ENCODE measurements around the gene UBE2J2.

Gene UBE2J2

DNA sequence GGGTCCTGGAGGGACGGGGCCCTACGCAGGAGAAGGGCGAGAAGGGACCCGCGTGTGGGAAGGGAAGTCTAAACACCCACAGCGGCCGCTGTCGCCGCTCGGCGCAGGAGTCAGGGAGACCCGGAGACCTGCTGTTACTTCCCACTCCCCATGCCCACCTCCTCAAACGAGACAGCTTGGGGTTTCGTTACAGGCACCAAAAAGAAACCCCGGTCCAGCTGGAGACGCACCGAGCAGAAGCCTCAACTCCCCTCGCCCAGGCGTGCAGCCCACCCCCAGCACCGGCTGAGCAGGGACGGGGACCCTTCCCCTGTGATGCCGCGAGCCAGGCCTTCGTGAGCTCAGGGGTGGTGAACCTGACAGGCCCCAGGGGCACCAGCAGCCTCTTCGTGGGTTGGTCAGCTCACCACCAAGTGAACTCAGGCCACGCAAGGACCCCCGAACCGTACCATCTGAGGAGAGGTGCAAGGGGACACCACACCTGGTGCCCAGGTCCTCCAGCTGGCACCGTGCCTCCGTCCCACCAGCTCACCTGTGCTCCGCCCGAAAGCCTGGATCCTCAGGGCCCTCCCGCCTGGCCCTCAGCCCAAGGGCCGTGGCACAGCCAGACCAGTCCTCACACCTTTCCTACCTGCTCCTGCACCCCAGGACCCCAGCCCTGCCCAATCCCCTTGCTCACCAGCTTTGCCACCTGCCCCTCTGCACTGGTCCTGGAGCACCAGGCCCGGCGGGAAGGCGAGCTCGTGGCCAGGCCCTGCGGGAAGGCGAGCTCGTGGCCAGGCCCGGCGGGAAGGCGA is 46.9 kb downstream of the UBE2J2 start:
- no peak for DNase-seq (ENCODE audit: low read depth)

DNA sequence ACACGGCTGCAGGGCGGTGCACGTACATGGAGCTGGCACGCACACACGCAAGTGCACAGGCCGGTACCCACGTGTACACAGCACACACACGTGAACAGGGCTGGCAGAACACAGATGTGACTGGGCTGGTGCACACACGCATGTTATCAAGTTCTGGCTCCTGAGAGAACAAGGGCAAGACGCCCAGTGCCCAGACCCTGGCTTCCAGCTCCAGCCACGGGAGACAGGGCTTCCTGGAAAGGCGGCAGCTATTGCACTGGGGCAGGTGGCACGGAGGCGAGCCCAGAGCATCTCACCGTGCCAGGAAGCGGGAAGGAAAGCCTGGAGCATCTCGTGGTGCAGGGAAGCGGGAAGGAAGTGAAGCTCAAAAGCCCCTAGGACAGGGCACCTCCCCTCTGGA is 47.7 kb downstream of the UBE2J2 start:
- DNase-seq (ENCODE audit: low read depth) = no peak

DNA sequence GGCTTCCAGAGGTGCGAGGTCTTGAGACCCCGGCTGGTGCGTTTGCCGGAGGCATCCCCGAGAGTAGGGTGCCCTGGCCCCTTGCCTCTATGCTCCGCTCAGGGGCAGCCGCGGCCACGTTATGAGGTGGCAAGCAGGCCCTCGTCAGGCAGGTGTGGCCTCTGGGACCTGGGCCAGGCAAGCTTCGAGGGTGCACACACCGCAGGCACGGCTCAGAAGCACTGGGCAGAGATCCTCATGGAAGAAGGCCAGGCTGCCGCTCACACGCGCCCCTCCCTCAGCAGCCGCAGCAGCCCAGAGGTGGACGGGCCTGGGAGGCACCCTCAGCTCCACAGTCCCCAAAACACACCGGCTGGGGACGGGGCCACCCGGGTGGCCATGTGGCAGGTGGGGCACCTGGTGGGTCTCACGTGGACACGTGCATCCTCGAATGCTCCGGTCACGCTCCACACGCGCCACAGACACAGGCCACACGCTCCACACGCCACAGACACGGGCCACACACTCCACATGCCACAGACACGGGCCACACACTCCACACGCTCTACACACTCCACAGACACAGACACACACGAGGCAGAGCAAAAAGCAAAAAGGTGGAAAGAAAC is 48.3 kb downstream of the UBE2J2 start:
- no peak for DNase-seq (ENCODE audit: low read depth)

DNA sequence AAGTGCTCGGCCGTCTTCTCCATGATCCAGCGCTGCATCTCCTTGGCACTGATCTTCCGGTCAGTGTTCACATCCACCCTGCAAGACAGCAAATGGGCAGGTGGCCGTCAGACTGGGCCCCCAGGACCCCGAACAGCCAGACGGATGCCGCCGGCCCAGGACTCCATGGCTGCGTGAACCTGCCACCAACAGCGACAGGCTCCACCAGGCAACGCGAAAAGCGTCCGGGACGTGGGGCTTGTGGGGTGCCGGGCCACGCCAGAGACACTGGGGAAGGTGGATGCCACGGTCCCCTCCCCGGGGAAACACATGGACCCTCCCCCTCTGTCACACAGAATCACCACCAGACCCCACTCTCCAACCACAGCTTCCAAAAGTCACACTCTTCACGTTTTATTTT is 49.8 kb downstream of the UBE2J2 start:
- no peak for DNase-seq (ENCODE audit: low read depth)

DNA sequence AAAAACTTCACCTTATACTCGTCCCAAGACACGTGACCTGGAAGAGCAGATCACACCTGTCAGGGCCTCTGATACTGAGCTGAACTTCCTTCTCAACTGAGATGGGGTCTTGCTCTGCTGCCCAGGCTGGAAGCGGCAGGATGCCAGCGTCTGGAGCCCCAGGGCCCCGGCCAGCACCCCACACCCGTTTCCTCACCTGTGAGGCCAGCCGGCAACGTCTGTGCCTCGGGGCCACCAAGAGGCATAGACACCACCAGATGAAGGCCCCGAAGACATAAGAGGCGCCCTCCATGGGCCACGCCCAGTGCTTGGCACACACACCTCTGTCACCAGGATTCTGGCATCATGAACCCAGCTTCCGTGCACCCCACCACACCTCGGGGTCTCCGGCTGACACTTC is 50.3 kb downstream of the UBE2J2 start:
- no peak for DNase-seq (ENCODE audit: low read depth)

DNA sequence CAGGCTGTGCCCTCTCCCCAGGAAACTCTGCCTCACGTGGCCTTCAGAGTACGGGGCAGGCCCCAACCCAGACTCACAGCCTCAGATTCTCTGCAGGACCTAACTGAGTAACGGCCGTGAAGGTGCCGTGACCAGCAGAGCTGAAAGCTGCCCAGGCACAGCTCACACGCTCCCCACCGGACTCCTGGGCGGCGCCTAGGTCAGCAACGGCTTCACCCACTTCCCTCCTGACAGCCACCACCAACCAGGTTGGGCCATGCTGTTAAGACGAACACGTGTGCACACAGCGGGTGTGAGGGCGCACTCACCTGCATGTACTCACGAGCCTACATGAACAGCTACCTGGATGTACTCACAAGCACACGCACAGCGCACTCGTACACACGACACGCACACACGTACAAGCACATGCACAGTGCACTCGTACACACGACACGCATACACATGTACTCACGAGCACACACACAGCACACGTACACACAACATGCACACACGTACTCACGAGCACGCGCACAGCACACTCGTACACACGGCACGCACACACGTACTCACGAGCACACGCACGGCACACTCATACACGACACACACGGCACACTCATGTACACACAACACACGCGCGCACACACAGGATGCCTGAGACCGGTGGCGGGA is 51.0 kb downstream of the UBE2J2 start:
- DNase-seq (ENCODE audit: low read depth) = no peak

DNA sequence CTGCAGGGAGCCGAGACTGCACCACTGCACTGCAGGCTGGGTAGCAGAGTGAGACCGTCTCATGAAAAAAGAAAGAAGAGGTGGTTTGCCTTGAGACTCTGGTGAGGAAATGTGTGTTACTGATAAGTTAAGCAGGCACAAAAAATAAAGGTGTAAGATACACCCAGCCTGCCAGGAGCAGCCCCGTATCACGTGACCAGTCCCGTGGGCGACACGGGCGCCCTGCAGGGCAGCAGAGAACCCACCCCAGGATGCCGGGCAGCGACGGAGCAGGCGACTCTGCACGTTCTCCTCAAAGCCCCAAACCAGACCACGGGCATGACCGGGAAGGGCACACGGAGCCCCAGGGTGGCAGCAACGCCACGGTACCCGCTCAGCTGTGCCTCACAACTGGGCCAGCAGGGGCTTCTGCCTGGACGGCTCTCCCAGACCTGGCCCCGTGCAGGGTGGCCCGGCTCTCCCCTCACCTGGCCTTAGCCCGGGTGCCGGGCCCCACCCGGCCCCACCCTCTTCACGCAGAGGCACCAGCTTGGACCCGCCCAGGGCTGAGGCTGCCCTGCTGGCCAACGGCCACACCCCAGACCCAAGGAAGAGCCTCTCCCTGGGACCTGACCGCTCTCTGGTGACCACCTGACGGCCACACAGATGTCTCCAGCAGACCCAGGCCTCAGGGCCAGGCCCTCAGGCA is 51.6 kb downstream of the UBE2J2 start:
- DNase-seq (ENCODE audit: low read depth) = no peak

DNA sequence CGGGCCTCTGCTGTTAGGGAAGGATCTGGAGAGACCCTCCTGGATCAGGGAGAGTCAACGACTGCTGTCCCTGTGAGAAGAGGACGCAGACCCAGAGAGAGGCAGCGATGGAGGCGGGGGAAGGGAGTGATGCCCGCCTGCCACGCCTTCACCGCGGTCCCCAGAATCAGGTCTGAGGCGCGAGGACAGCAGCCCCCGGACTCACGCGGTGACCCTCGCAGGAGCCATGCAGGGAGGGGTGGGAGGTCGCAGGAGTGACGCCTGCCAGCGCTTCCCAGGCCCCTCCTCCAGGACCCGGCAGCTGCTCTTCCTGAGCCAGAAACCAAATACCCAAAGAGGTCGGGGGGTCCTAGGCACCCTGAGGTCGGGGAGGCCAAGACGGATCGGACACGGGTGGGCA is 53.5 kb downstream of the UBE2J2 start:
- DNase-seq (ENCODE audit: low read depth) = no peak

DNA sequence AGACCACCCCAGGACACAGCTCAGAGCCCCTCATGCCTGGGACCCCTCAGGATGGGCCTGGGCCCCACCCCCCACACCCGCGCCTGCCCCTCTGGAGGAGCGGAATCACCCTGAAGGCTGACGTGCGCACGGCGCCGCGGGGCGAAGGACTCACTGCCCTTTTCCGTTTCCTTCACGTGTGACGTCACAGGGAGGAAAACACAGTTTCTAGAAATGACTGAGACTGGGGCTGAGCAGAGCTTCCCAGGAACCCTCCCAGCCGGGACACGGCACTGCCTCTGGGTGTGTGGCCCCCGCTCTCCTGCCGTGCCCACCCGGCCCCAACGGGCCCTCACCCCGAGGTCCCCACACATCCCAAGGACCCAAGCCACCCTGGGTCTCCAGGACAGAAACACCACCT is 54.3 kb downstream of the UBE2J2 start:
- DNase-seq (ENCODE audit: low read depth) = no peak

DNA sequence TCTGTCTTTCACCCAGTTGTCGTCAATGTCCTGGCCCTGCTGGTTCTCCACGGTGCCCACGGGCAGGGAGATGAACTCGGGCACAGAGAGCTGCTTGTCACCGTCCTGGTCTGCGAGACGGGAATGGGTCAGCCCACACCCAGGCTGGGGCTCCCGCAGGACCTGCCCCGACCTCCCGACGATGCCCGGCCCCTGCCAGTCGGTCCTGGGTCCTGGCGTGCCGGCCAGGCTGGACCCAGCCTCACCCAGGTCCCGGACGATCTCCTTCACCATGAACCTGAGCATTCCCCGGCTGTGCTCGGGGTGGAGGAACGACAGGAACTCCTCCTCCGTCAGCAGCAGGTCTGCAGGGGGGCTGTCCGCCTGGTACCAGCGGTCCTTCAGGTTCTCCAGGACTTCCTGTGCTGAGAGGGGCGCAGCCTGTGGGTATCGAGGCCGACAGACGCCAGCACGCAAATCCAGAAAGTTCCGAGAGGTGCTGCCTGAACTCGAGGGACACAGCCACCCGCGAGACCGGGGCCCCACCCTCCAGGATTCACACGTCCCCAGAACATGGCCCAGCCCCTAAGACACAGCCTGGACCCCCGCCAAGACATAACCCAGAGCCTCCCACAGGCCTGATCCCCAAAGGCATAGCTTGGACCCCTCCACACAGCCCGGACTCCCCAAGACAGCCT is 55.0 kb downstream of the UBE2J2 start:
- DNase-seq (ENCODE audit: low read depth) = no peak

DNA sequence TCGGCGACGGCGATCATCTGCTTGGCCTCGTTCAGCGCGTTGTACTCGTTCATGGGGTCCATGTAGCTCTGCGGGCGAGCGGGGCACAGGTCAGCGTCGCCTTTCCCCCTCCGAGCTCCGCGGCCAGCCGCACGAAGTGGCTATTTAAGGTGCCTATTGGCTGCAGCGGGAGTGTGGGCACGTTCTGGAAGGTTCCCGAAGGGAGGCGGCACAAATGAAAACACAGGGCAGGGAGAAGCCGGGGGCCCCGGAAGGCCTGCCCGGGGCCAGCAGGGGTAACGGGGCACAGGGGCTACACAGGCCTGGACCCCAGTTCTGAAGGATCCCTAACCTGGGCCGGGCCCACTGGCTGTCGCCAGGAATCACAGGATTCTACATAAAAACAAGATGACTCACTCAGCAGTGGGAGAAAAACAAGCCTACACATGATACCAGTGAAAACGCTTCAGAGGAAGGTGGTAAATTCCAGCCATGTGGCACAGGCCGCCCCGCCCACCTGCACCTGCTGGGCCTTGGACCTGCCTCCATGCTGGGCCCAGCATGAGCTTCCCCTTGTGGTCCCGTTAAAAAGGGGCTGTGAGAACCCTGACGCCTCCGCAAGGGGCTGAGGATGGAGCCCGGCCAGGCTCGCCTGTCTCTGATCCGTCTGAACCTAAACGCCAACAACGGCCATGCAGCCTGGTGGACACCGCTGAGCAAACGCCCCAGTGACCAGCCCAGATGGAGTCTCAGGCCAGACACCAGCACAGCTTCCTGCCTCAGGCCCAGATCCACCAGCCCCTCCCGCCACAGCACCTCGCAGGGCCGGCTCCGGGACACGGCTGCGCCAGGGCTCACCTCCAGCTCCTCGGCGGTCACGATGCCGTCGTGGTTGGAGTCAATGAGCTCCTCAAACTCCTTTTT is 55.8 kb downstream of the UBE2J2 start:
- no peak for DNase-seq (ENCODE audit: low read depth)

DNA sequence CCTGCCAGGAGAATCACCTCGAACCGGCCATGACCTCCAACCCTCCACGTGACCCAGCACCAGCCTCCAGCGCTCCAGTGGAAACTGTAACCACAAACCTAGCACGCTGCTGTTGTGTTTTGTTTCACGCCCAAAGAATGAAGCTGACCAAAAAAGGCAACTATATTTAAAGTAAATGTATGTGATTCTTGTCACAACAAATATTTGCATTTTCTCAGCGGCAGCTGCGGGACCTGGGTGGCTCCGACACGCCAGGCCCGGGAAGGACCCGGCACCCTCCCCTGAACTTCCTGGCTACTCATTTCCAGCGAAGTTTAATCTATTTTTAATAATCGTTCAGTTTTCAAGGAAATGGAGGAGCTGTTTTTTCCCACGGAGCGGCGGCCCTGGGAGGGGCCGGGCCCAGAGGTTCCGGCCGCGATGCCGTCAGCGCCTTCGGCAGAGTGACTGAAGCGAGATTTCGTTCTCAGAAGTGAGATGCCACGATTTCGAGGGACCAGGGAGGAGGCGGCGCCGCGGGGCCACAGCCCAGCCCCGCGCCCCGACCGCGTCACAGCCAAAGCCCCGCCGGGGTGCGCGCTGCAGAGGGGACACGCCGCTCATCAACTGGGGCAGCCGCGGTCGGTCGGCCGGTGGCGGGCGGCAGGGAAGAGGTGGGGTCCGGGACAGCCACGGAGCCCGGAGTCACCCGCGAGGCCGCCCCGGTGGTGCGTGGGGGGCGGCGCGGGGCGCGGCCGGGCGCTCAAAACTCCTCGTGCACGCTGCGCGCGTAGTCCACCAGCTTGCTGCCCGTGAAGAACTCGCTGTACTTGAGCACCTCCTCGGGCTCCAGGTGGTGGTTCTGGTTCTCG is 56.7 kb downstream of the UBE2J2 start:
- DNase-seq (ENCODE audit: low read depth) = no peak

DNA sequence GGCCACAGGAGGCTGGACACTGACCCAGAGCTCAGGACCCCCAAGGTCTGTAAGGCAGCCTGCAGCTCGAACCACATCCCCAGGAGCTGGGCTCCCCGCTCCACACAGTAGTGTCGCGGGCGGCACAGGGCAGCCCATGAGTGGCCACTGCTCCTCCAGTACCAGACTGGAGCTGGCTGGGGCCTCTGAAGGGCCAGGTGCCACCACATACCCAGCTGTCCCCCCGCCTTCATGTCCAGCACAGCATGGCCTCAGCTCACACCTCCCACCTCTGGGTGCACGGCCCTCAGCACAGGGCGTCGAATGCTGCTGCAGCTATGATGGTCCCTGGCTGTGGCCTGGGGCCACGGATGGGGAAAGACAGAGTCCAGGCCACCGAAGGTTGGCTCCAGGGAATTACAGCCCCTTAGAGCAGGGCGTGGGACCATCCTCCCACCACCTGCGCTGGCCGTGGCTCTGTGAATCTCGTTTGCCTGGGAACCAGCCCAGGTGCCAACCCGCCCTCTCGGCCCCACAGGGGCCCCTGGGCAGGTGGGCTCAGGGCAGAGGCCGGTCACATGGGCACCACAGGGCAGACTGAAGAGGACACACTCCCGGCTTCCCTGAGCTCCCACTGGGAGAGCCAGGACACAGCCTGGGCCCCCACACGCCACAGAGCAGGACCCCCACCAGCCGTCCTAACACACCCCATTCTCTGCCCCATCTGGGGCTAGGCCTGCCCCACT is 57.6 kb downstream of the UBE2J2 start:
- no peak for DNase-seq (ENCODE audit: low read depth)

DNA sequence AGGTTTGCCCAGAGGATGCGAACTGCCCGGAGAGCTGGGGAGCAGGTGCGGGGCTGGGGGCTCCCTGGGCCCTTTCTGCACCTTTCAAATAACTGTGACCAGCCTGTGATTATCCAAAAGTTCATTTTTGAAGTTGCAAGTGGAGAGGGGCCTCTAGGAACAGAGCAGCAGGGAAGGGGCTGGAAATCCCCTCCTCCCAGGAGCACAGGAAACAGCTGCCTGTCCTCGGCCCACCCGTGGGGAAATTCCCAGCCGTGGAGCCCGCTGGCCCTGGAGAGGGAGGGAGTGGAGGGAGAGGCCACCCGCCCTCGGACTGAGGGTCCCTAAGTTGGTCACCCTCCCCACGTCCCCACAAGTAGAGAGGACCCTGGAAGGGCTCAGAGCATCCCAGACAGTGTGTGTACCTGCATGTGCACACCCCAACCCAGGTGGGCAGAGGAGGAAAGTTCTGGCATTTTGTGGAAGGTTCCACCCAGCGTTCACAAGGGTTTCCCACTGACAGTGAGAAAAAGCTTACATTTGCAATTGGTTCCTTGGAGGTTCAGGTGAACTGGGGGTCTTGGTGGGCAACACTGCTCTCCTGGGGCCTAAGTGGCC is 58.5 kb downstream of the UBE2J2 start:
- DNase-seq (ENCODE audit: low read depth) = no peak

DNA sequence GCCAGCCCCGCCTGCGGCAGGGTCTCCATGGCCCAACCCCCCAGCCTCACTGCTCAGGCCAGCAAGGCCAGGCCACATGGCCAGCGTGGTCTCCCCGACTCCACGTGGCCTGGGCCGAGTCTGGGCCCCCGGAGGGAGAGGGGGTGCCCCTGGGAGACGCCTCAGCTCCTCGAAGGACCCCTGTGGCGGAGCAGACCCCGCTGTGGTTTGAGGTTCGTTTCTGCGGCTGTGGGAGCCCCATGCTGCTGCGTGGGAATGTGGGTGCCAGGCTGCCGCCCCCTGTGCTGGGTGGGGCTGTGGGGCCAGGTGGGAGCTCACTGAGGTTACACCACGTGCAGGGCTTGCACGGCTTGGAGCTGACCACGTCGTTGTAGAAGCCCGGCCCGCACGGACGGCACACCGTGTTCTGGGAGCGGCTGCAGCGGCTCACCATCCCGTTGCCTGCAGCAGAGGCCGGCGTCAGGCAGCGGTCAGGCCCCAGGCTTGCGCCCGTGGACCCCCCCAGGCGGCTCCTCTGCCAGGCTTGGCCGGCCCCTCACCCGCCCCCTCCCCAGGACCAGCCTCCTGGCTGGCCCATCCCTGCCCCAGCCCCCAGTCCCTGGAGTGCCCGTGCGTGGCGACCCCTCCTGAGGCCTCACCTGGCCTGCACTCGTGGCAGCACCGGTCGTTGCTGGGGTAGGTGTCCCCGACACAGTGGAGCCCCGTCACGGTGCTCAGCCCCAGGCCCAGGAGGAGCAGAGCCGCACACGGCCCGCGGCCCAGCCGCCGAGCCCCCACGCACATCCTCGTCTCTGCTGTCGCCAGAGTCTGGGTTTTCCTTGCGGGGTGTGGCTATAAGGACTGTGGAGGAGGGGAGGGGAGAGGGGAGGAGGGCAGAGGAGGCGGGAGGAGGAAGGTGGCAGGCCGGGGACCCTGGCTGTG is 60.0 kb downstream of the UBE2J2 start, which contains the start of gene TNFRSF4:
Gene TNFRSF4, minus strand, starts transcription at position 809 of the 921 bp plus-strand sequence. Its CDS starts 26 bp downstream, at position 783.
- DNase-seq (ENCODE audit: low read depth) = no peak

DNA sequence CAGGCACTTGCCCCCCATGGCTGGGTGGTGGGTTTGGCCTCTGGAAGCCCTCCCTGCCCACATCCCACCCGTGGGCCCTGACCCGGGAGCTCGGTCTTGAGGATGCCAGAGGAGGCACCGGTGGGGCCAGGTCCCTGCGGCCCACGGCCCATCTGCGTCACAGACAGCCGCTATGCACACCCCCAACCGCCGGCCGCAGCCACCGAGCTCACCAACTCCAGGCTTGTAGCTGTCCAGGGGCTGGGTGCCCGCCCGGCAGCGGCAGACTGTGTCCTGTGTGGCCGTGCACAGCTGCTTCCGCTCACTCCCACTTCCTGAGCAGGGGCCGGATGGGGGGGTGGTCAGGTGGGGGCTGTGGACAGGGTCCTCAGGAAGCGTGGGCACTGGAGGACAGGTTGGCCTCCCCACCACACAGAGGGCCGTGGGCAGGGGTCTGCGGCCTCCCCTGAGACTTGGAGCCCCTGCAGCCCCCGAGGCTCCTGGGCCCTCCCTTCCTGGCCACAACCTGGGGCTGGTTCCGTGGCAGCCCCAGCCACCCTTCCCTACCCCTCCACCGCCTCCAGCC is 60.8 kb downstream of the UBE2J2 start:
- no peak for DNase-seq (ENCODE audit: low read depth)
